ENCODE results near the gene MUC22.

DNA sequence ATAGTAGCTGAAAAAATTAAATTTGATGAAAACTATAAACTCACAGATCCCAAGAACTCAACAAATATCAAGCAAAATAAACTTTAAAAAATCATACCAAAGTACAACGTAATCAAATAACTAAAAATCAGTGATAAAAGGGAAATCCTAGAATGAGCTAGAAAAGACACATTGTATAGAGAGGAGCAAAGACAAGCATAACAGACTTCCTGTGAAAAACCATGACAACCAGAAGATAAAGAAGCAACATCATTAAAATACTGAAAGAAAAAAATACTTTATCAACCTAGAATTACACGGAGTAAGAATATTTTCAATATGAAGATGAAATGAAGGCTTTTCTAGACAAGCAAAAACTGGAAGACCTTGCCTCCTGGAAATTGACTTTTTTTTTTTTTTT, 9.8 kb downstream of the MUC22 start:
- TF ChIP-seq, protein P1, sequence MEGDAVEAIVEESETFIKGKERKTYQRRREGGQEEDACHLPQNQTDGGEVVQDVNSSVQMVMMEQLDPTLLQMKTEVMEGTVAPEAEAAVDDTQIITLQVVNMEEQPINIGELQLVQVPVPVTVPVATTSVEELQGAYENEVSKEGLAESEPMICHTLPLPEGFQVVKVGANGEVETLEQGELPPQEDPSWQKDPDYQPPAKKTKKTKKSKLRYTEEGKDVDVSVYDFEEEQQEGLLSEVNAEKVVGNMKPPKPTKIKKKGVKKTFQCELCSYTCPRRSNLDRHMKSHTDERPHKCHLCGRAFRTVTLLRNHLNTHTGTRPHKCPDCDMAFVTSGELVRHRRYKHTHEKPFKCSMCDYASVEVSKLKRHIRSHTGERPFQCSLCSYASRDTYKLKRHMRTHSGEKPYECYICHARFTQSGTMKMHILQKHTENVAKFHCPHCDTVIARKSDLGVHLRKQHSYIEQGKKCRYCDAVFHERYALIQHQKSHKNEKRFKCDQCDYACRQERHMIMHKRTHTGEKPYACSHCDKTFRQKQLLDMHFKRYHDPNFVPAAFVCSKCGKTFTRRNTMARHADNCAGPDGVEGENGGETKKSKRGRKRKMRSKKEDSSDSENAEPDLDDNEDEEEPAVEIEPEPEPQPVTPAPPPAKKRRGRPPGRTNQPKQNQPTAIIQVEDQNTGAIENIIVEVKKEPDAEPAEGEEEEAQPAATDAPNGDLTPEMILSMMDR (conservative IDR thresholded peaks at IDR 0.05; ENCODE audit: low read length): no peak
- no peak for TF ChIP-seq EZH2phosphoT487 (IDR thresholded peaks at IDR 0.05; ENCODE audit: borderline replicate concordance)
